GM19025 (cell line): ENCODE data around the gene SGCG.

Source experiments
- ATAC-seq: cut with Tn5 transposase; IDR thresholded peaks from one replicate; pipeline ENCODE4 v1.9.1; 2021; ENCODE audit warnings: mild to moderate bottlenecking, low read depth, moderate library complexity; ENCODE audit not compliant: unreplicated experiment

The SGCG gene

DNA sequence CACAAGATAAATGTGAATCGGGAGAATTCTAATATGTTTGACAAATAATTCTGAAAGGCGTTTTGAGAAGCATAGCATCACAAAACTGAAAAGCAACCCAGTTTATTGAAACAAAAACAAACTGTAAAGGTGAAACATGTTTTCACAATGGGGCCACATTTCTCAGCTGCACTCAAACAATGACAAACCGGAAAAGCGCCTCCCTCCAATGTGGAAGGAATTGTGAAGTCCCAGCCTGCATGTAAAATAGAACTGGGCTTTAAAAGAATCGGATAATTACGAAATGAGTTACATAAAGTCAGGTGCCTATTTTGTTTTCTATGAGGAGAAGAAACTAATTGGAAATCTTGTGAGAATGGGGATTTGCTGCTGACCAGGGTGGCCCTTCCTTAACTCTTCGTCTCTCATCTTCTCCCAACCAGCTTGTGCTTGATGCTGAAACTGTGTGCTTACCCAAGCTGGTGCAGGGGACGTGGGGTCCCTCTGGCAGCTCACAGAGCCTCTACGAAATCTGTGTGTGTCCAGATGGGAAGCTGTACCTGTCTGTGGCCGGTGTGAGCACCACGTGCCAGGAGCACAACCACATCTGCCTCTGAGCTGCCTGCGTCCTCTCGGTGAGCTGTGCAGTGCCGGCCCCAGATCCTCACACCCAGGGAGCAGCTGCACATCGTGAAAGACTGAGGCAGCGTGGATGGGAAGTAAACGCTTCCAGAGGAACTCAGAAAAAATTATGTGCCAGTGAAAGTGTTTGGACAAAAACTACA is 143.3 kb downstream of the SGCG start:
- no peak for ATAC-seq

DNA sequence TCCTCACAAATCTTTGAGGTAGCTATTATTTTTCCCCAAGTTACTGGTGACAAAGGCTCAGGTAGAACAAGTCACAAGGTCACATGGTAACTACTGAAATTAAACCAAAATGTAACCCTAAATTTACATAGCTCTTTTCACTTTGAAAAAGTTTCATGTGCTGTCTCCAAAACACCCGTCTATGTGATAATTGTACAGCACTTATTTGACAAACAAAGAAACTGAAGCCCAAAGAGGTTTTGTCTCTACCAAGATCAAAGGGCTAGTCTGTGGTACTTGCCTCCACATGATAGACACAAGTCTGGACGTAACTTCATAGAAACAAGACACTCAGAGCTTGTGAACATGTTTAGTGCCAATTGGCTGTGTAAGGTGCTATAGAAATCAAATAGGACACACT is 144.4 kb downstream of the SGCG start:
- ATAC-seq: peak; percentile 42

DNA sequence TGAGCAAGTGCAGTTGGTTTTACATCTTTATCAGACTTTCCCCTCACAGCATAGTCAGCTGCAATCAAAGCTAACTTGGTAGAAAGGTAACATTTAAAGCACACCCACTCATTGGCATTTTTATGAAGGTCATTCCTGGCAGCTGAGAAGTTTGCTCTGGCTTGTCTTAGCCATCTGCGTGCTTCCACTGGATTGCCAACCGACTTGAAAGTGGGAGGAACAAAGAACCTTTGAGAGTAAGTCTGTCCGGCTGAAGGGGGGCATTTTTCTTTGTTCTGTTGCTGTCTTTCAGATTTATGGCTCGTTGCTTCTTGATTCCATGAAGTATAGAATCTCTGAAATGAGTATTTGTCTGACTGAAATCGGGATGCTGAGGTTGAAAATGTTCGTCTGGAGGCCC is 149.6 kb downstream of the SGCG start:
- ATAC-seq: no peak

DNA sequence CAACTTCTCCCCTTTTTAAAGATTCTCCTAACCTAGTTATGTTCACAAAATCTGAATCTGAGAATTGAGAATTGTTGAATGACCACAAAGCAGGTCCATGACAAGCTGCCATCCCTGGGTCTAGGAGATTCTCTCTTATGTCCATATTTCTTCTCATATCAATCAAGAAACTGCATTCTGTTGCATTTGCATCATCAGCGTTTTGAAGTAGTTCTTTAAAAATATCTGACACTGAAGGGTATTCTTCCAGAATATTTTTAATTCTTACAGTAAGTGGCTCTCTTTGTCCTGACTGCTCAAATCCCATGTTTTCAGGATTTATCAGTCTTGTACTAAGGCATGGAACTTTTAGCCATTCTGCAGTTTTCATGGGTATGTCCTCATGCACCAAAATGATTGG is 158.4 kb downstream of the SGCG start:
- no peak for ATAC-seq

DNA sequence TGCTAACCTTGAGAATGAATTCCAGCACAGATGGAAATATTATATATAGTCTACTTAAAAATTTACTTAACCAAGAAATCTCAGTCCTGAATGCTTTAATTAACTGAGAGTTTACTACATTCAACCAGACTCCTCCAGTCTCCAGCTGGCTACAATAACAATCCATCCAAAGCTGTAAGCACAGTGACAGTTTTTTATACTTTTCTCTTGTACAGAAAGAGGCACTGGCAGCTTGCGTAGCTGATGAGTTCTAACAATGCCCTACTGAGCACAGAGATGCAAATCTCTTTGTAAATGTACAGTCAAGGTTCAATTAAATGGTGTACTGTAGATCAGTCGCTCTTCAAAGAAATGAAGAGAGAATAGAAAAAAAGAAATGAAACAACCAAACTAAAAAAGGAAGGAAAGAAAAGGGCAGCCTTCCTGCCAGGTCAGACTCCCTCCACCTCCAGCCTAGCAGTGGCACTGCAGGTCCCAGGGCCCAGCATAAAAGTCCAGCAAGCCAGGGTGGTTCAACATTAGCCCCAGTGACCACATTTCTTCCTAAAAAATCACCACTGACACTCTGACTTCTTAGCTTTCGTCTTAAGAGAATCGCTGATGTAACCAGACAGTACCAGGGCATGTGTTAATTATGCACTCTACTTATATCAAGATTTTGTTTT is 164.3 kb downstream of the SGCG start:
- no peak for ATAC-seq

DNA sequence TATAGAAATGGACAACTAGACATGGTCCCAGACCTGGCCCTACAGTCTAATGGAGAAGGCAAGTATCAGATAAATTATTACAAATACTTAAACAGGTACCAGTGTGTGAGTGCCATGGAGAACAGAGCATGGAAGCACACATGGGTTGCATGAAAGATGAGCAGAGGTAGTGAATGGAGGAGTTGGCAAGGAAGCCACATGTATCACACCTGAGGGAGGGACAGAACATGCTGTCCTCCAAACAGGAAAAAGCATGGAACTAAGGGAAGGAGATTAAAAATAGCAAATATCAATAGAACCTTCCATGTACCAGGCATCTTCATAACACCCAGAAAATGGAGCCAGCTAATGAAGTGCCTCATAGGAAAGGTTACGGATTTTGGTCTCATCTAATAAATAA is 166.8 kb downstream of the SGCG start:
- no peak for ATAC-seq

- ATAC-seq: no peak
Observed at GRCh38 chr13:23348262-23349127, 167.7 kb downstream of the SGCG start.

DNA sequence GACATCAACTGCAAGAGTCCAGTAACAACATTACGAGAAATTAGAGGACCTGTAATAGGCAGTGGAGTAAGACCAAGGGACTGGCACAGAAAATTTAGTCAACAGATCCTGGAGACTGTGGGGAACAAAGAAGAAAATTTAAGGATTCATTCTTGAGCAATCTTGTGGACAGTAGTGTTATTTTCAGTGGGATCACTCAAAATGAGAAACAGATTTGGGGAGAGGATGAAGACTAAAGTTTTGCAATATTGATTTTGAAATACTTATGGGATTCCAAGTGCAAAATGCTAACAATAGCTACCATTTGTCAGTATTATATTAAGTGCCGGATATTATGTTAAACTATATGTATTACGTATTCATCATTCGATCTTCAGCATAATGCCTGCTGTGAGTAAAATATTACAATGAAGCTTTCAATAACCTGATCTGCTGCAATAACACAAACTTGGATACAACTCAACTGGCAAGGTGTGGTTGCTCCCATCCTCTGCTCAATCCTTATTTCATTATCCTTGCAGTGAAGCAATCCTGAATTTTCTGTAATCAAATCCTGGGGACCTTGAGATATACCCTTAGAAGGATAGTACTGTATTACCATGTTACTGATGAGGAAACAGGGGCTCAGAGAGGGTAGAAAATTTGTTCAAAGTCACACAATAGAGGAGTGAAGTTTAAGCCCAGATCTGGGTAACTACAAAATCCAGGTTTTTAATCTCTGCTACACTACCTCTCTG is 168.6 kb downstream of the SGCG start:
- no peak for ATAC-seq

GRCh38 chr13:23350009-23350408 is 169.2 kb downstream of the SGCG start:
- no peak for ATAC-seq

- no peak for ATAC-seq
Observed at GRCh38 chr13:23352161-23352560, 171.4 kb downstream of the SGCG start.

- ATAC-seq: no peak
Observed at GRCh38 chr13:23354520-23354919, 173.7 kb downstream of the SGCG start.

- no peak for ATAC-seq
Observed at GRCh38 chr13:23356368-23356767, 175.6 kb downstream of the SGCG start.

- ATAC-seq: no peak
Observed at GRCh38 chr13:23357349-23357748, 176.6 kb downstream of the SGCG start.

GRCh38 chr13:23359882-23360281 is 179.1 kb downstream of the SGCG start:
- ATAC-seq: no peak

DNA sequence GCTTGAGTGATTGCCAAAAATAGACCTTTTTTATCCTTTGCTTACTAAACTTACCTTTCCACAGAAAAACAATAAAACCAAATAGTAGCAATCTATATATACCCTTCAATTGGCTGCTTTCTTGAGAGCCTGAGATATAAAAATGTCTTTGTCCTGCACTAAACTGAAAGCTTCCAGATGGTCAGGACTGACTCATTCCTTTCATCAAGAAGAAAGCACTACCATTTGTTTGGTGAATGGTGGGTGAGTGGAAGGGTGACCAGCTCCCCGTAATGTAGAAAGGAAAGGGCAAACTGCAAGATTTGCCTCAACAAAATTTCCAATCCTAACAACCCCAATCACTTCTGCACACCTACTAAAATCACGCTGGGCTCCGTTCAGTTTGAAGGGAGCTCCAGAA is 184.9 kb downstream of the SGCG start:
- ATAC-seq: no peak

- ATAC-seq: no peak
Observed at GRCh38 chr13:23367907-23368306, 187.1 kb downstream of the SGCG start.

- ATAC-seq: no peak
Observed at GRCh38 chr13:23372264-23372906, 191.6 kb downstream of the SGCG start.
